Right atrium auricular region (tissue), 2 donors: ENCODE measurements around the gene PHYHIPL. TPM values are rescaled to one million over a fixed set of nuclear protein-coding genes. Genes with fewer than 3 reads are reported as not detected.
A peak's percentile ranks its signal among the peaks of the same experiment; 100 is the strongest.

Experiments
- DNase-seq: peaks from one replicate; pipeline ENCODE4 v3.0.0-alpha.2; 2019; ENCODE audit warnings: low spot score
- H3K27ac ChIP-seq, 2 donors: fragments of 200-600 bp; sonication (generic); 1 replicate in 1 of 2; 2 replicates in 1 of 2; pipeline ENCODE4 v1.5.1; 2016 to 2019
- H3K27me3 ChIP-seq, 2 donors: fragments of 200-600 bp; sonication (generic); one replicate each; pipeline versions ENCODE4 v1.5.1 to v1.6.0; 2017 to 2019
- H3K36me3 ChIP-seq: fragments of 200-600 bp; sonication (generic); one replicate; pipeline ENCODE4 v1.5.1; 2016
- H3K4me1 ChIP-seq, 2 donors: fragments of 200-600 bp; sonication (generic); one replicate each; pipeline versions ENCODE4 v1.5.1 to v1.6.0; 2017 to 2019
- H3K4me3 ChIP-seq, 2 donors: fragments of 200-600 bp; sonication (generic); 1 replicate in 1 of 2; 2 replicates in 1 of 2; pipeline ENCODE4 v1.5.1; 2017 to 2019; ENCODE audit warnings: mild to moderate bottlenecking in 1 of 2, moderate library complexity in 1 of 2
- H3K9me3 ChIP-seq, 2 donors: fragments of 200-600 bp; sonication (generic); one replicate each; pipeline ENCODE4 v1.5.1; 2019
- CTCF ChIP-seq, 2 donors: fragments of 200-600 bp; sonication (generic); IDR thresholded peaks; one replicate each; pipeline ENCODE4 v1.5.1; 2019; ENCODE audit warnings: antibody characterized with exemption in 2 of 2
- total RNA-seq, 2 donors: library from RNA; depleted of rRNA; stranded (reverse); fragments of >200 nt; gene quantifications; one replicate each; pipeline ENCODE4 v1.1.0, GENCODE V29; 2016

Gene PHYHIPL
- total RNA-seq, result under 1 TPM in 1 of 2 donors, not detected in 1; 0.28 TPM

GRCh38 chr10:59176241-59177030 lies at the start of gene PHYHIPL:
Gene PHYHIPL (plus strand): TSS chr10:59176643. CDS start chr10:59176854, 211 bp downstream.
- Histone ChIP-seq H3K4me1 (peaks cover 0 to 16% of the 10 kb centered on the region in 2 donors), H3K27ac (no peak within 1 kb of the TSS), H3K27me3 (peaks cover 0 to 8% of the 10 kb centered on the region in 2 donors), H3K4me3 (peak within 1 kb of the TSS; percentile 32 to 46), H3K36me3 (no peaks in the 10 kb centered on the region), H3K9me3 (no peaks in the 10 kb centered on the region)
- DNase-seq, result no peak
- no peak for TF ChIP-seq CTCF (IDR thresholded peaks at IDR 0.05)

- peaks cover 0 to 12% of the 10 kb centered on the region in 2 donors for H3K4me1 ChIP-seq
- TF ChIP-seq CTCF (IDR thresholded peaks at IDR 0.05), result no peak
- H3K36me3 ChIP-seq, result no peaks in the 10 kb centered on the region
- no peaks in the 10 kb centered on the region for H3K27me3 ChIP-seq
- no peak overlapping the region for H3K4me3 ChIP-seq
- H3K9me3 ChIP-seq, result no peaks in the 10 kb centered on the region
- H3K27ac ChIP-seq, result no peak overlapping the region
- no peak for DNase-seq
These were observed 49.5 kb upstream of the PHYHIPL start for GRCh38 chr10:59126991-59127390.

GRCh38 chr10:59127991-59128390 lies 48.5 kb upstream of the PHYHIPL start:
- H3K4me1 ChIP-seq, result peaks cover 0 to 12% of the 10 kb centered on the region in 2 donors
- no peak for DNase-seq
- H3K9me3 ChIP-seq, result no peaks in the 10 kb centered on the region
- no peak overlapping the region for H3K27ac ChIP-seq
- no peaks in the 10 kb centered on the region for H3K27me3 ChIP-seq
- TF ChIP-seq CTCF (IDR thresholded peaks at IDR 0.05), result no peak
- H3K36me3 ChIP-seq, result no peaks in the 10 kb centered on the region
- no peak overlapping the region for H3K4me3 ChIP-seq

- H3K4me3 ChIP-seq, result no peak overlapping the region
- H3K36me3 ChIP-seq, result no peaks in the 10 kb centered on the region
- H3K27me3 ChIP-seq, result no peaks in the 10 kb centered on the region
- H3K27ac ChIP-seq, result no peak overlapping the region
- H3K9me3 ChIP-seq, result no peaks in the 10 kb centered on the region
- no peak for TF ChIP-seq CTCF (IDR thresholded peaks at IDR 0.05)
- DNase-seq, result no peak
- peaks cover 0 to 12% of the 10 kb centered on the region in 2 donors for H3K4me1 ChIP-seq
These were observed 46.6 kb upstream of the PHYHIPL start for GRCh38 chr10:59129867-59130266.

GRCh38 chr10:59131666-59132065 lies 44.8 kb upstream of the PHYHIPL start:
- Histone ChIP-seq H3K4me1 (no peaks in the 10 kb centered on the region), H3K27ac (no peak overlapping the region), H3K4me3 (no peak overlapping the region), H3K36me3 (no peaks in the 10 kb centered on the region), H3K9me3 (no peaks in the 10 kb centered on the region), H3K27me3 (no peaks in the 10 kb centered on the region)
- no peak for TF ChIP-seq CTCF (IDR thresholded peaks at IDR 0.05)
- no peak for DNase-seq
